Epithelial cell of esophagus (primary cell): Measurements from ENCODE around the gene TPM2.
"Not testable (repeated sequence)": the region's sequence is repeated elsewhere in the genome, so short reads cannot be mapped to it uniquely, and the experiment has no call there.

Source experiments
- DNase-seq: peaks from one replicate; pipeline ENCODE4 v3.0.0; 2010; ENCODE audit warnings: low read depth
- H3K4me3 ChIP-seq: 2 replicates; pipeline ENCODE4 v1.5.1; 2011; ENCODE audit warnings: mild to moderate bottlenecking, low read length, control low read depth
- CTCF ChIP-seq: IDR thresholded peaks from 2 replicates; pipeline ENCODE4 v1.5.1; 2011; ENCODE audit warnings: low read depth, mild to moderate bottlenecking, low read length, control low read depth, inconsistent platforms; ENCODE audit not compliant: insufficient read depth; ENCODE audit errors: missing control alignments

The TPM2 gene

GRCh38 chr9:35649431-35650340, 40.0 kb downstream of the TPM2 start:
- no peak overlapping the region for H3K4me3 ChIP-seq
- DNase-seq, result no peak
- no peak for TF ChIP-seq CTCF

GRCh38 chr9:35646533-35647265, 43.0 kb downstream of the TPM2 start:
- DNase-seq, result peak; percentile 91
- peak overlapping the region; percentile 73 for H3K4me3 ChIP-seq
- TF ChIP-seq CTCF, result peak; percentile 72

- peak overlapping the region; percentile 73 for H3K4me3 ChIP-seq
- peak; percentile 83 for DNase-seq
- peak; percentile 45 for TF ChIP-seq CTCF
Observed at GRCh38 chr9:35646153-35646532, 43.6 kb downstream of the TPM2 start.

- not testable (repeated sequence) for DNase-seq
- peak overlapping the region; percentile 73 for H3K4me3 ChIP-seq
Observed at GRCh38 chr9:35645736-35646135, 44.0 kb downstream of the TPM2 start.

- H3K4me3 ChIP-seq, result no peak overlapping the region
- no peak for TF ChIP-seq CTCF
- no peak for DNase-seq
Observed at GRCh38 chr9:35643046-35643445, 46.7 kb downstream of the TPM2 start.

GRCh38 chr9:35641478-35641877, 48.2 kb downstream of the TPM2 start:
- DNase-seq, H3K4me3 ChIP-seq: not testable (repeated sequence)

GRCh38 chr9:35640431-35640830, 49.3 kb downstream of the TPM2 start:
- not testable (repeated sequence) for DNase-seq, H3K4me3 ChIP-seq

GRCh38 chr9:35639631-35640030, 50.1 kb downstream of the TPM2 start:
- no peak for DNase-seq
- H3K4me3 ChIP-seq, result no peak overlapping the region
- no peak for TF ChIP-seq CTCF

- H3K4me3 ChIP-seq, DNase-seq: not testable (repeated sequence)
Observed at GRCh38 chr9:35639225-35639624, 50.5 kb downstream of the TPM2 start.

- not testable (repeated sequence) for DNase-seq
Observed at GRCh38 chr9:35638751-35639150, 51.0 kb downstream of the TPM2 start.

GRCh38 chr9:35637427-35637955, 52.2 kb downstream of the TPM2 start:
- not testable (repeated sequence) for DNase-seq, H3K4me3 ChIP-seq

More at GRCh38 chr9:35638751-35639150, 51.0 kb downstream of the TPM2 start:
- H3K4me3 ChIP-seq, result not testable (repeated sequence)

- not testable (repeated sequence) for DNase-seq, H3K4me3 ChIP-seq
Observed at GRCh38 chr9:35636877-35637246, 52.9 kb downstream of the TPM2 start.
